Esophagus muscularis mucosa (tissue), 4 donors: Measurements from ENCODE around the gene CREB3.

Experiments used
- EP300 ChIP-seq: sonication (generic); formaldehyde crosslinking; IDR thresholded peaks from one replicate; pipeline ENCODE4 v1.6.1; 2017; ENCODE audit warnings: antibody characterized with exemption
- POLR2A ChIP-seq: fragments of 450-650 bp; IDR thresholded peaks from one replicate; pipeline ENCODE4 v1.6.1; 2017; ENCODE audit warnings: antibody characterized with exemption, moderate library complexity, mild to moderate bottlenecking, low read depth
- POLR2AphosphoS5 ChIP-seq, 2 donors: sonication (generic); formaldehyde crosslinking; IDR thresholded peaks; one replicate each; pipeline ENCODE4 v1.6.1; 2017; ENCODE audit warnings: antibody characterized with exemption in 2 of 2
- TF ChIP-seq, protein P1 (sequence below), 3 experiments: fragments of 200-600 bp in 2 of 3; fragments of 450-650 bp in 1 of 3; sonication (generic) in 2 of 3; IDR thresholded peaks; one replicate each; pipeline ENCODE4 v1.5.1; 2017 to 2019; ENCODE audit warnings: antibody characterized with exemption in 3 of 3, mild to moderate bottlenecking in 2 of 3, moderate library complexity in 1 of 3

DNA sequence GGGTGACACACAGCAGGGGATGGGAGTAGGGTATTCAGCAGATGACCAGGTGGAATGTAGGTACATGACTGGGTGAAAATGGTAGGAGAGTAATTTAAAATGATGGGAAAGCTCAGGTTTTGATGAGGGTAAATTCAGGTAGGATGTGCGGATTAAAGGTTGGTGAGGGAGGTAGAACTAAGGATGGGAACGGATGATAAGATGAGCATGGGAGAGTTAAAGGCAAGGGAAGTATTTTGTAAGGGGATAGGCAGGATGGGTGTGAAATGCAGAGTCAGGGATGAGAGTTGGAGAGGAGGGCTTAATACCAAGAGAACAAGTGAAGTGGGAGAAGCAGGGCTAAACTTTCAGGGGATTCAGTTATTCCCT lies 2.0 kb upstream of the CREB3 start:
- TF ChIP-seq, protein P1, sequence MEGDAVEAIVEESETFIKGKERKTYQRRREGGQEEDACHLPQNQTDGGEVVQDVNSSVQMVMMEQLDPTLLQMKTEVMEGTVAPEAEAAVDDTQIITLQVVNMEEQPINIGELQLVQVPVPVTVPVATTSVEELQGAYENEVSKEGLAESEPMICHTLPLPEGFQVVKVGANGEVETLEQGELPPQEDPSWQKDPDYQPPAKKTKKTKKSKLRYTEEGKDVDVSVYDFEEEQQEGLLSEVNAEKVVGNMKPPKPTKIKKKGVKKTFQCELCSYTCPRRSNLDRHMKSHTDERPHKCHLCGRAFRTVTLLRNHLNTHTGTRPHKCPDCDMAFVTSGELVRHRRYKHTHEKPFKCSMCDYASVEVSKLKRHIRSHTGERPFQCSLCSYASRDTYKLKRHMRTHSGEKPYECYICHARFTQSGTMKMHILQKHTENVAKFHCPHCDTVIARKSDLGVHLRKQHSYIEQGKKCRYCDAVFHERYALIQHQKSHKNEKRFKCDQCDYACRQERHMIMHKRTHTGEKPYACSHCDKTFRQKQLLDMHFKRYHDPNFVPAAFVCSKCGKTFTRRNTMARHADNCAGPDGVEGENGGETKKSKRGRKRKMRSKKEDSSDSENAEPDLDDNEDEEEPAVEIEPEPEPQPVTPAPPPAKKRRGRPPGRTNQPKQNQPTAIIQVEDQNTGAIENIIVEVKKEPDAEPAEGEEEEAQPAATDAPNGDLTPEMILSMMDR (IDR thresholded peaks at IDR 0.05), result no peak
- TF ChIP-seq POLR2AphosphoS5 (IDR thresholded peaks at IDR 0.05) (no peak), POLR2A (no peak), EP300 (no peak)
